NCI-H524 treated with DMSO at 0.1 percent for 48 hours (cell line): ENCODE results near the gene KPNA1.

Experiments
- DNase-seq: peaks from one replicate; lab custom pipeline; 2025; lab: John Stamatoyannopoulos, UW

KPNA1 gene

DNA sequence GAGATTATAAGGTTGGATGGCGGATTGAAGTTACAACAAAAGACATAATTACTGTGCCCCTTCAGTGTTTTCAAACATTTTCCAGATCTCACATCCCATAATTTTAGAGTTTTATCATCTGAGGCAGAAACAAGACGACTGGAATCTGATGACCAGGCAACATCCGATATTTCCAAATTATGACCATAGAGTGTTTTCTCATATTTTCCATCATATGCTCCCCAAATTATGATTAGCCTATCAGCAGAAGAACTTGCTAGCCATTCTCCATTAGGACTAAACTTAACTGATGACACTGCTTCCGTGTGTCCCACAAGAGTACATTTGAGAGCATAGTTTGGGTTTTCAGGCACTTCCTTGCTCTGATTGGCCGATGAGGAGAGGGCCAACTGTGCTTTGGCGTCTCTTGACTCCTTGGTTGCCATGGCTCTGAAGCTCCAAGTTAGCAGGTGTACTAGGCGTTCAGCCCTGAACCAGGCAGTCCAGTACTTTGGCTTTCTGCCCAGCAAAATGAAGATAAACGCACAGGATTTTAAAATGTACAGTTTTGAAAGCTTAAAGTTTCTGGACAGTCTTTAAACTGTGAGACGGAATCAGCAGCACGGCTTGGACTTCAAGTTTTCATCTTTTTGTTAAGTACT, 99.5 kb downstream of the KPNA1 start:
- no peak for DNase-seq

DNA sequence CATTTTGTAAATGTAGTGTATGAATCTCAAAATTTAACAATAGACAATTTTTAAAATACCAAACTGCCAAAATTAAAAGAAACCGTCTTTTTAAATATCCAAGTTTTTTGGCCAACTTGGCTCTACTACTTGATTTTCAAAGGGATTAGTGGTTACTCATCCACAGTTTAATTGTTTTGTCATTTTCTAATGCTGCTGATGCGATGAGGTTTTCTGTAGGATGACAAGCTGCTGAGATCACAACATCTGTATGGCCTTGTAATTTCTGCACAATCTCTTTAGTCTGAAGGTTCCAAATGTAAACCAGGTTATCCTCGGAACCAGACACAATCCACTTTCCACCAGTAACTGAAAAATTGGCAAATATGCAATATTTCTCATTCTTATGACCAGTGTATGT, 100.3 kb downstream of the KPNA1 start:
- DNase-seq: no peak

DNA sequence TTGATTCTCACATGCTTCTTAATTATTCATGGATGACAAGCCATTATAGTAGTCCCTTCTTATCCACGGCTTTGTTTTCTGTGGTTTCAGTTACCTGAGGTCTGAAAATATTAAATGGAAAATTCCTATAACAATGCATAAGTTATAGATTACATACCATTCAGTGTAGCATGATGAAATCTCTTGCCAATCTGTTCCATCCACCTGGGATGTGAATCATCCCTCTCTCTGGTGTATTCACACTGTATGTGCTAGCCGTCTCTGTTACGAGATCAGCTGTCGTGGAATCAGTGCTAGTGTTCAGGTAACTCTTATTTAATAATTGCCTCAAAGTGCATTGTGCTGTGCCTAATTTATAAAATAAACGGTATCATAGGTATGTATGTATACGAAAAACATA, 104.1 kb downstream of the KPNA1 start:
- no peak for DNase-seq

DNA sequence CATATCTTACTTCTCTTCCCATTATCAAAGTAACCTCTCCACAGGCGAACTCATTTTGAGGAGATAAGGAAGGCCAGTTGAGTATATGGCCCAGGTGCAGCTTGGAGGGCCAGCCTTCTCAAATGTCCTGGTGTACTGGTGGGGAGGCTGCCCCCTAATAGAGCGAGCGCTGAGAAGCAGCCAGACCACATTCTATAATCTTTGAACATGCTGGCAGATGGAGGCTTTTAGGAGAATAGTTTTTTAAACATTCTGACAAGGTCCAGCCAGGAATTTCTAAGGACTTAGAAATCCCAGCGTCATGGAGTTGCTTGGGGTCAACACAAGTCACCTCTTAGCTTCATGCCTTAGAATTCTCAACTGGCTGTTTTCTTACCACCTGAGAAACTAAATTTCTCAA, 104.6 kb downstream of the KPNA1 start:
- no peak for DNase-seq

GRCh38 chr3:122409446-122409845, 105.3 kb downstream of the KPNA1 start:
- no peak for DNase-seq

DNA sequence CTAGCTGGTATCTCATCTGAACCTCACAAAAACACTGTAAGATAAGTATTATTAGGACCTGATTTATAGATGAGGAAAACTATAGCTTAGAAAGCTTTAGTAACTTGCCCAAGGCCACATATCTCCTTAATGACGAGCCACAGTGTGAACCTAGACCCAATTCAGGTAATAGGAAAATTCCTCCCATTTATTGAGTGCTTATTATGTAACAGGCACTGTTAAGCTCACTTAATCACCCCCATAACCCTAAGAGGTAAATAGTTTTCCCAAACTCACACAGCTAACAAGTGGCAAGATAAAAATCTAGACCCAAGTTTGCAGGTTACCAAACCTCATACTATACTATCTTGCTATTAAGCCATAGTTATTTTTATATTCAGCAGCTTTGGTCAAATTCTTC, 106.8 kb downstream of the KPNA1 start:
- DNase-seq: no peak

DNA sequence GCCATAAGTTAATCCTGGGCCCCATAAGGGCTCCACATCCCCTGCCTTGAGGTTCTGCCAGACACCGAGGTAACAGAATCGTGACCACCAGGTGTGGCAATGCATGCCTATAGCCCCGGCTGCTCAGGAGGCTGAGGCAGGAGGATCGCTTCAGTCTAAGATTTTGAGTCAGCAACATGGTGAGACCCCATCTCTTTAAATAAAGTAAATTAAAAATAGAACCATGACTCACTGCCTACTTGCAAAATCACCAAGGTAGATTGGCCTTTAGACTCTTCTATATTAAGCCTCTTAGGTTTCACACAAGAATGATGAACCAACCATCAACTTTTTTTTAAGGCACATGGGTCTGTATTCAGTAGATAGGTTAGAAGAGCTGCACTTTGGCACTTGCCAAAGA, 108.5 kb downstream of the KPNA1 start:
- no peak for DNase-seq

GRCh38 chr3:122405015-122405414, 109.7 kb downstream of the KPNA1 start:
- DNase-seq: no peak

GRCh38 chr3:122403489-122403888, 111.2 kb downstream of the KPNA1 start:
- no peak for DNase-seq

DNA sequence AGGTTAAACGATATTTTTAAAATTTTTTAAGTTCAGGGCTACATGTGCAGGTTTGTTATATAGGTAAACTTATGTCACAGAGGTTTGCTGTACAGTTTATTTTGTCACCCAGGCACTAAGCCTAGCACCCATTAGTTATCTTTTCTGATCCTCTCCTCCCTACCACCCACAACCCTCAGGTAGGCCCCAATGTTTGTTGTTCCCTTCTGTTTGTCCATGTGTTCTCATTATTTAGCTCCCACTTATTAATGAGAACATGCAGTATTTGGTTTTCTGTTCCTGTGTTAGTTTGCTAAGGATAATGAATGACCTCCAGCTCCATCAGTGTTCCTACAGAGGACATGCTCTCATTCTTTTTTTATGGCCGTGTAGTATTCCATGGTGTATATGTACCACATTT, 115.8 kb downstream of the KPNA1 start:
- no peak for DNase-seq

DNA sequence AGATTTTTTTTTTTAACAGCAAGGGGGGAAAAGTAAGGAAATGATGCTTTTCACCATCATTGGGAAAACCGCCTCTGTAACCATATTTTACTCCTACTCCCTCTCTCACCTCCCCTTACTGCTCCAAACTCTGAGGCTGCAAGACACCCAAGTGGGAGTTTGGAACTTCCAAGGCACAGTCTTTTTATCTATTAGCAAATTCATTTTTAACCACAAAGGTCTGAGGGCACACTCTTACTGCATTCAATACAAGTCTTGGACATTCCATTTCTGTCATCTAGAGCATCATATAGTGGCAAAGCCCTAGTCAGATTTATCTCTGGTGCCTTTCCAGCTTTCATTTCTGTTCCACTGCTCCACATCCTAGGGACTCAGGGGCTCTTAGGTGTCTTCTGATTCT, 117.5 kb downstream of the KPNA1 start:
- no peak for DNase-seq

DNA sequence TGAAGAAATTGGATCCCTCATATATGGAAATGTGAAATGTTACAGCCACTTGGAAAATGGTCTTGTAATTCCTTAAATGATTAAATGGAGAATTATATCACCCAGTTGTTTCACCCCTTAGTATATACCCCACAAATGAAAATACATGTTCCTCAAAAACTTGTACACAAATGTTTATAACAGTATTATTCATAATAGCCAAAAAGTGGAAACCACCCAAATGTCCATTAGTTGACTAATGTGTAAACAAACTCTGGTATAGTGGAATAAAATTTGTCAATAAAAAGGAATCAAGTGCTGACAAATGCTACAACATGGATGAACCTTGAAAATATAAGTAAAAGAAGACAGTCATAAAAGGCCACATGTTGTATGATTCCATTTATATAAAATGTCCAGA, 118.2 kb downstream of the KPNA1 start:
- DNase-seq: no peak

DNA sequence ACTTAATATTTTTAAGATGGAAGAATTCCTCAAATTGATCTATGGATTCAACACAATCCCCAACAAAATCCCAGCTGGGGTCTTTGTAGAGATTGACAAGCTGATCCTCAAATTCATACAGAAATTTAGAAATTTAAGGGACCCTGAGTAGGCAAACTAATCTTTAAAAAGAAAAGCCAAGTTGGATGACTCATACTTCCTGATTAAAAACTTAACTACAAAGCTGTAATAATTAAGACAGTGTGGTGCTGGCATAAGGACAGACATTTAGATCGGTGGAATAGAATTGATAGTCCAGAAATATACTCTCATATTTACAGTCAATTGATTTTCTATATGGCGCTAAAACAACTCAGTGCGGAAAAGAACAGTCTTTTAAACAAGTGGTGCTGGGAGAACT, 119.2 kb downstream of the KPNA1 start:
- no peak for DNase-seq

GRCh38 chr3:122394173-122394572, 120.6 kb downstream of the KPNA1 start:
- no peak for DNase-seq

DNA sequence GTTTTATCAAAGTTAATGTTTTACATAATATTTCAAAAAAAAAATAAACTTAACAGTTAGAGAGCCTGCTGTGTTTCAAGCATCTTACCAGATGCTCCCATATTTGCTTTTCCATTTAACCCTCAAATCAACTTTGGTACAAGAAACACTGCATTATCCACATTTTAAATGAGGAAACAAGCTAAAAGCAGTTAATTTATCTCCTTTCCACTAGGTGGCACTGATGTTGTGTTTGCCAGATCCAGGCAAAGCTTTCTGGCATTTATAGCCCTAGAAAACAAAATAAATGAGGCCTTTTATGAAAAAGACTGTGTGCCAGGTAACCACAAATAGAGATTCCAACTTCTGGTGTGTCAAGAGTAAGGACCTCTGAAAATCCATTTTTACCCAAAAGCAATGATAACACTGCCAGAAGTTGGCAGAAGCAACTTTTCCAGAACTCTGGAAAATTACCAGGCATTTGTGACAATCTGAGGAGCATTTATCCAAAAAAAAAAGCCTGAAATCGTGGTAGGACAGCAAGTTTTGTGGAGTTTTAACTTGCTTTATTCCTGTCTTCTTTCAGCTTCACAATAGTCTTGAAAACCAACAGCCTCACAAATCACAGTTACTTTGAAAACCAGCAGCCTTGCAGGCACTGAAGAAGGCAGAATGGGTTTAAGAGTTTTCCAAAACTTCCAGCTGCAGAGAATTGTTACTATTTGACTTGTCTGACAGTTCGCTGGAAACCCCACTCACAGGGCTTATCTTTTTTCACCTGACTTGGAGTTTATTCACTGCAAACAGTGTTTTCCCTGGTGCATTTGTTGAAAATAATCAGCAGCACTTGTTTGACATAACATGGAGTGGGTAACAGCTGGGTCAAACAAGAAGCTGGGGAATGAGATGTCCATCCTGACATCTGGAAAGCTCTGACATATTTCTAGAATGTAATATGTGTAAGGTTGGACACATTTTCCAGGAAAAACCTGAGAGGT, 121.6 kb downstream of the KPNA1 start:
- no peak for DNase-seq

DNA sequence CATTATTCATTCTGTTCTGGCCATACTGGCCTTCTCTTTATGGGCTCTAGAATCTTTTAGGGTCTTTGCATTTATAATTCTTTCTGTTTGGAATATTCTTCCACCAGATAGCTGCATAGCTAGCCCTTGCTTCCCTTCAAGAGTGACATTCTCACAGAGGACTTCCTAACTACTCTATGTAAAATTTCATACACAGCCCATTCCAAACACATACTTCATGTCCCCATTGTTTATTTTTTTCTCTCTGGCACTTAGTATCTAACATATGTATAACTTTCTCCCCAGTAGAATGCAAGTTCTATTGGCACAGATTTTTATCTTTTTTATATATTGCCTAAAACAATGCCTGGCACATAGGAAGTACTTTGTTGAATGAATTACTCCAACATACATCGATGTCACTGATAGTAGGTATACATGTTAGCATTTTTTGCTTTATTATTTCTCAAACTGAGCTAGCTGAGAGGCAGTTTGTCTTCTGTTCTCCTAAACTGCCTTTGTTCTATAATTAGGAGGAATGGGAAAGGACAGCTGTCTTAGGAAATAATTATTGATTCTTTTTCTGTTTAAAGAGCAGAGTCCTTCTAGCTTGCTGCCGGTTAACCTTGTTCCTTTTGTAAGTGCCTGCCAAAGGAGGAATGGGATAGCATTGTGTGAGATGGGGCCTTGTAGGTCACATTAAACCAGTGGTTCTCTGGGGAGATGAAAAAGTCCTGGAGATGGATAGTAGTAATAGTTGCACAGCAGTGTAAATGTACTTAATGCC, 122.9 kb downstream of the KPNA1 start:
- DNase-seq: no peak

- no peak for DNase-seq
Measured at GRCh38 chr3:122390665-122391064, 124.1 kb downstream of the KPNA1 start.

DNA sequence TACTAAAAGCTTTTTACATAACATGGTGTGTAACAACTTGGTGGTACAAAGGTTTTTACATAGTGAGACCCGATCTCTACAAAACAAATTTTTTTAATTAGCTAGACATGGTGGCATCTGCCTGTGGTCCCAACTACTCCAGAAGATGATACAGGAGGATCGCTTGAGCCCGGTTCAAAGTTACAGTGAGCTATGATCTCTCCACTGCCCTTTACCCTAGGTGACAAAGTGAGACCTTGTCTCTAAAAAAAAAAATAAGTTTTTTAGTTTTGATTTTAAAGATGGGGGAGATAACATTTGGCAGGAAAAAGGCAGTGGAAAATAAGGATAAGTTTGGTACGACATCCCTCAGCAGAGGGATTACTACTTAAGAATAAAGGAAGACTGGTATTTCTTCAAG, 124.8 kb downstream of the KPNA1 start:
- DNase-seq: no peak

DNA sequence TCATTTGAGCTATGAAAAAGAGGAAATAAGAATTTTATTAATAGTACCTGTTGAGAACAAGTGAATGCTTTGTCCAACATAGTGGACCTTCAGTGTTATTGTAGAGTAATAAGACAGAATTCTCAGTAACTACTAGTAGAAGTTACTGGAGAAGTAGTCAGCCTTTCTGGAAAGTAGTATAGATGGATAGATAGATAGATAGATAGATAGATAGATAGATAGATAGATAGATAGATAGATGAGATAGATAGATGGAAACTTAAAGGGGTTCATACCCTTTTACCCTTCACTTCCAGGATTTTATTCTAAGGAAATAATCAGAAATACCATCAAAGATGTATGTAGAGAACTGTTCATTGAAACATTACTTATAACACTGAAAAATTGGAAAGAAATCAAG, 125.5 kb downstream of the KPNA1 start:
- DNase-seq: no peak

GRCh38 chr3:122387709-122388108, 127.0 kb downstream of the KPNA1 start:
- DNase-seq: no peak

GRCh38 chr3:122383771-122384697, 130.7 kb downstream of the KPNA1 start, which contains the start of gene FAM162A:
Gene FAM162A, plus strand, starts transcription at chr3:122384182. Its CDS starts 84 bp downstream, at chr3:122384266.
- DNase-seq: peak; percentile 92
